ENCODE data around the gene SPAM1. TPM values are rescaled to one million over a fixed set of nuclear protein-coding genes. Genes with fewer than 3 reads are reported as not detected.

Gene SPAM1
- total RNA-seq, 1 donor from 2014 or later = not detected

- no peaks in the 10 kb centered on the region for H3K4me1 Mint-ChIP-seq (ENCODE audit: low read depth, unreplicated experiment)
- no peaks in the 10 kb centered on the region for H3K9me3 Mint-ChIP-seq (ENCODE audit: unreplicated experiment)
- no peak overlapping the region for H3K4me3 Mint-ChIP-seq (ENCODE audit: unreplicated experiment)
- H3K27ac Mint-ChIP-seq (ENCODE audit: unreplicated experiment) = no peak overlapping the region
- DNase-seq = no peak
- no peaks in the 10 kb centered on the region for H3K36me3 Mint-ChIP-seq (ENCODE audit: unreplicated experiment)
- H3K27me3 Mint-ChIP-seq (ENCODE audit: unreplicated experiment) = no peaks in the 10 kb centered on the region
- TF ChIP-seq CTCF (IDR thresholded peaks at IDR 0.05; ENCODE audit: partially characterized antibody, unreplicated experiment) = no peak
Measured at GRCh38 chr7:123966936-123967335, 41.9 kb downstream of the SPAM1 start.

- Mint-ChIP-seq H3K36me3 (ENCODE audit: unreplicated experiment) (no peaks in the 10 kb centered on the region), H3K4me3 (ENCODE audit: unreplicated experiment) (no peak overlapping the region)
Measured at GRCh38 chr7:123972045-123972444, 47.0 kb downstream of the SPAM1 start.

GRCh38 chr7:123972831-123973230, 47.8 kb downstream of the SPAM1 start:
- Mint-ChIP-seq H3K4me1 (ENCODE audit: low read depth, unreplicated experiment) (no peaks in the 10 kb centered on the region), H3K9me3 (ENCODE audit: unreplicated experiment) (no peaks in the 10 kb centered on the region), H3K4me3 (ENCODE audit: unreplicated experiment) (no peak overlapping the region), H3K27me3 (ENCODE audit: unreplicated experiment) (no peaks in the 10 kb centered on the region), H3K36me3 (ENCODE audit: unreplicated experiment) (no peaks in the 10 kb centered on the region), H3K27ac (ENCODE audit: unreplicated experiment) (no peak overlapping the region)
- no peak for DNase-seq
- no peak for TF ChIP-seq CTCF (IDR thresholded peaks at IDR 0.05; ENCODE audit: partially characterized antibody, unreplicated experiment)

More at GRCh38 chr7:123972045-123972444, 47.0 kb downstream of the SPAM1 start:
- H3K27ac Mint-ChIP-seq (ENCODE audit: unreplicated experiment) = no peak overlapping the region
- no peaks in the 10 kb centered on the region for H3K9me3 Mint-ChIP-seq (ENCODE audit: unreplicated experiment)
- no peaks in the 10 kb centered on the region for H3K4me1 Mint-ChIP-seq (ENCODE audit: low read depth, unreplicated experiment)
- H3K27me3 Mint-ChIP-seq (ENCODE audit: unreplicated experiment) = no peaks in the 10 kb centered on the region
- no peak for TF ChIP-seq CTCF (IDR thresholded peaks at IDR 0.05; ENCODE audit: partially characterized antibody, unreplicated experiment)
- DNase-seq = no peak

- Mint-ChIP-seq H3K4me1 (ENCODE audit: low read depth, unreplicated experiment) (no peaks in the 10 kb centered on the region), H3K4me3 (ENCODE audit: unreplicated experiment) (no peak overlapping the region), H3K36me3 (ENCODE audit: unreplicated experiment) (no peaks in the 10 kb centered on the region), H3K9me3 (ENCODE audit: unreplicated experiment) (no peaks in the 10 kb centered on the region), H3K27me3 (ENCODE audit: unreplicated experiment) (no peaks in the 10 kb centered on the region), H3K27ac (ENCODE audit: unreplicated experiment) (no peak overlapping the region)
- DNase-seq = no peak
- TF ChIP-seq CTCF (IDR thresholded peaks at IDR 0.05; ENCODE audit: partially characterized antibody, unreplicated experiment) = no peak
Measured at GRCh38 chr7:123974326-123974908, 49.4 kb downstream of the SPAM1 start.

DNA sequence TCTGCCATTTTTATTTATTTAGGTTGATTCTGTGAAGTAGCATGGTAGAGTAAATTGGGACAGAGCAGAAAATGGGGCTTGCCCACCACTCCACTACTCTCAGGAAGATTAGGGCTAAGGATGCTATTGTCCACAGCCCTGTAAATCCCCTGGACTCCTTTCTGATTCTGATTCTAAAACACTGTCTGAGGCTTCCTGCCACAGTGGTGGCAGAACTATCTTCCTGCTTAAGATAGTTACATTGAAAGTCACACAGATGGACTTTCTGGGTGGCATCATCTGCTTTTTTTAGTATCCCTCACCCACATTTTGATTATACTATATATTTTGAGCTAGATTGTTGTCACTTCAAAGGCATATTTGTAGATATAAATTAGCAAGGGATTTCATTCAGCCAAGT, 50.0 kb downstream of the SPAM1 start:
- Mint-ChIP-seq H3K4me1 (ENCODE audit: low read depth, unreplicated experiment) (no peaks in the 10 kb centered on the region), H3K4me3 (ENCODE audit: unreplicated experiment) (no peak overlapping the region), H3K27me3 (ENCODE audit: unreplicated experiment) (no peaks in the 10 kb centered on the region), H3K27ac (ENCODE audit: unreplicated experiment) (no peak overlapping the region), H3K9me3 (ENCODE audit: unreplicated experiment) (no peaks in the 10 kb centered on the region), H3K36me3 (ENCODE audit: unreplicated experiment) (peaks cover 4% of the 10 kb centered on the region)
- DNase-seq = no peak
- no peak for TF ChIP-seq CTCF (IDR thresholded peaks at IDR 0.05; ENCODE audit: partially characterized antibody, unreplicated experiment)

All from glutamatergic neuron (in vitro differentiated cells).